Keratinocyte (primary cell): ENCODE data around the gene FDXR. TPM values are rescaled to one million over a fixed set of nuclear protein-coding genes. Genes with fewer than 3 reads are reported as not detected.

ENCODE experiments used
- DNase-seq: peaks from one replicate; pipeline ENCODE4 v3.0.0-alpha.2; 2011; ENCODE audit warnings: low read depth, missing footprints, low spot score
- FAIRE-seq: peaks from 2 replicates; lab custom pipeline; 2011; peaks lifted over from hg19 to GRCh38; lab: Jason Lieb, UNC
- H2AFZ ChIP-seq: 2 replicates; pipeline ENCODE4 v1.6.0; 2012; ENCODE audit warnings: low read length, control low read depth, inconsistent platforms; ENCODE audit not compliant: control insufficient read depth
- H3K27ac ChIP-seq: 2 replicates; pipeline ENCODE4 v1.5.1; 2011; ENCODE audit warnings: low read length; ENCODE audit not compliant: control insufficient read depth, insufficient read depth
- H3K27me3 ChIP-seq: 3 replicates; pipeline ENCODE4 v1.6.0; 2011; ENCODE audit warnings: low read length; ENCODE audit not compliant: control insufficient read depth, insufficient read depth; ENCODE audit errors: extremely low read depth
- H3K36me3 ChIP-seq, 2 experiments: 2 replicates in 1 of 2; 3 replicates in 1 of 2; pipeline ENCODE4 v1.5.1; 2011; ENCODE audit warnings: low read length in 2 of 2, mild to moderate bottlenecking in 1 of 2; ENCODE audit not compliant: control insufficient read depth in 2 of 2, insufficient read depth in 2 of 2; ENCODE audit errors: extremely low read depth in 1 of 2
- H3K4me1 ChIP-seq: 3 replicates; pipeline ENCODE4 v1.5.1; 2011; ENCODE audit warnings: low read length; ENCODE audit not compliant: control insufficient read depth, insufficient read depth; ENCODE audit errors: extremely low read depth
- H3K4me2 ChIP-seq: 3 replicates; pipeline ENCODE4 v1.6.0; 2011; ENCODE audit warnings: low read depth, low read length; ENCODE audit not compliant: control insufficient read depth, insufficient read depth; ENCODE audit errors: extremely low read depth
- H3K4me3 ChIP-seq, 3 experiments: fragments of 200-600 bp in 1 of 3; sonication (generic) in 1 of 3; 2 replicates in 2 of 3; 3 replicates in 1 of 3; pipeline ENCODE4 v1.5.1; 2011 to 2016; ENCODE audit warnings: low read length in 3 of 3, mild to moderate bottlenecking in 3 of 3, control low read depth in 2 of 3, inconsistent platforms in 1 of 3, low read depth in 1 of 3, mixed read lengths in 1 of 3, mixed run types in 1 of 3, moderate library complexity in 1 of 3; ENCODE audit not compliant: control insufficient read depth in 2 of 3, insufficient read depth in 2 of 3; ENCODE audit errors: extremely low read depth in 1 of 3
- H3K79me2 ChIP-seq: 2 replicates; pipeline ENCODE4 v1.6.0; 2012; ENCODE audit warnings: low read length; ENCODE audit not compliant: control insufficient read depth, insufficient read depth
- H3K9ac ChIP-seq: 3 replicates; pipeline ENCODE4 v1.6.0; 2011; ENCODE audit warnings: low read length; ENCODE audit not compliant: control insufficient read depth, insufficient read depth; ENCODE audit errors: extremely low read depth
- H3K9me1 ChIP-seq: 3 replicates; pipeline ENCODE4 v1.6.0; 2011; ENCODE audit warnings: low read length; ENCODE audit not compliant: control insufficient read depth, insufficient read depth; ENCODE audit errors: extremely low read depth
- H3K9me3 ChIP-seq: 2 replicates; pipeline ENCODE4 v1.5.1; 2012; ENCODE audit warnings: low read depth, low read length; ENCODE audit not compliant: control insufficient read depth
- H4K20me1 ChIP-seq: 3 replicates; pipeline ENCODE4 v1.6.0; 2011; ENCODE audit warnings: low read length; ENCODE audit not compliant: control insufficient read depth, insufficient read depth; ENCODE audit errors: extremely low read depth
- CTCF ChIP-seq, 3 experiments: IDR thresholded peaks in 1 of 3; conservative IDR thresholded peaks in 1 of 3; optimal IDR thresholded peaks in 1 of 3; 2 replicates in 2 of 3; 3 replicates in 1 of 3; pipeline versions ENCODE3 to v1.5.1; 2011; ENCODE audit warnings: low read length in 3 of 3, mild to moderate bottlenecking in 3 of 3, moderate library complexity in 2 of 3, control low read depth in 1 of 3, inconsistent platforms in 1 of 3; ENCODE audit not compliant: insufficient read depth in 2 of 3; ENCODE audit errors: extremely low read depth in 1 of 3
- EZH2 ChIP-seq: IDR thresholded peaks from one replicate; pipeline ENCODE4 v1.6.1; 2012; ENCODE audit warnings: inconsistent platforms, mild to moderate bottlenecking, low read length, moderate library complexity
- dilution Hi-C: fragments of 300-500 bp; cut with MboI; formaldehyde crosslinking; loops from one replicate; pipeline ENCODE4 v1.7.0; 2020; ENCODE audit warnings: low sequenced_read_pairs; ENCODE audit not compliant: extremely low pct_ligation_motif_present
- polyA plus RNA-seq, 5 experiments: library from polyadenylated mRNA; depleted of rRNA in 3 of 5; stranded (reverse) in 3 of 5; stranded (forward) in 1 of 5; unstranded in 1 of 5; fragments of >200 nt; gene quantifications; 1 replicate in 1 of 5; 2 replicates in 3 of 5; 3 replicates in 1 of 5; pipeline versions ENCODE4 v1.2.1 to v1.2.3, GENCODE V29; 2011 to 2012; ENCODE audit warnings: missing spikeins in 2 of 5, low read depth in 1 of 5, low replicate concordance in 1 of 5

Gene FDXR
- polyA plus RNA-seq, 1 donor (not counting 4 experiments of a cell fraction or from before 2014, with no cell fraction given), result 12.0 TPM

- no peaks in the 10 kb centered on the region for H3K79me2 ChIP-seq
- no peak overlapping the region for H3K4me2 ChIP-seq
- H3K4me3 ChIP-seq, result no peak overlapping the region
- DNase-seq (no peak), FAIRE-seq (no peak)
- no peaks in the 10 kb centered on the region for H3K9me3 ChIP-seq
- H3K9me1 ChIP-seq, result no peaks in the 10 kb centered on the region
- H3K4me1 ChIP-seq, result no peaks in the 10 kb centered on the region
- TF ChIP-seq CTCF (optimal IDR thresholded peaks at IDR 0.05 in 1 of 3, IDR thresholded peaks at IDR 0.05 in 1 of 3, conservative IDR thresholded peaks at IDR 0.05 in 1 of 3; ENCODE audit: extremely low read depth in 1 of 3, insufficient read depth in 2 of 3, low read length in 3 of 3), result no peak
- TF ChIP-seq EZH2, result no peak
- H4K20me1 ChIP-seq, result no peaks in the 10 kb centered on the region
- no peak overlapping the region for H2AFZ ChIP-seq
- H3K27me3 ChIP-seq, result peaks cover 55% of the 10 kb centered on the region
- dilution Hi-C loops, result no loop called here
- no peak overlapping the region for H3K27ac ChIP-seq
- H3K36me3 ChIP-seq, result no peaks in the 10 kb centered on the region
- no peak overlapping the region for H3K9ac ChIP-seq
Measured at GRCh38 chr17:74850914-74851313, 21.9 kb downstream of the FDXR start.

DNA sequence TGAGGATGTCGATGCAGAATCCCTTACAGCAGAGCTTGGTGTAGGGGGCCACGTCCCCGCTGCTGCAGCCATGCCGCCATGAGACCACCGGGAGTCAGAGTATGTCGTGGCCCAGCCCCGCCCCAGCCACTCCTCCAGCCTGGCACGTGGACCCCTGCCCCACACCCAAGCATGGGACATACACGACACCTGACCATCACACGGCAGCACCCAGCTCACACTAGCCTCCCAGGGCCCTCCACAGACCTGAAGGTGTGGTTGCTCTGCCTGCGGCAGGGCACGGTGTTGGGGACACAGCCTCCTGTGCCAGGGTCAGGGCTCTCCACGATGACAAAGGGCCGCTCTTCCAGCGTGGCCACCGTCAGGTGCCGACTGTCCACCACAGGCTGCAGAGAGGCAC lies 22.5 kb downstream of the FDXR start:
- H3K9me3 ChIP-seq, result no peaks in the 10 kb centered on the region
- H3K4me3 ChIP-seq, result no peak overlapping the region
- H3K4me1 ChIP-seq, result no peaks in the 10 kb centered on the region
- FAIRE-seq (no peak), DNase-seq (no peak)
- TF ChIP-seq CTCF (optimal IDR thresholded peaks at IDR 0.05 in 1 of 3, IDR thresholded peaks at IDR 0.05 in 1 of 3, conservative IDR thresholded peaks at IDR 0.05 in 1 of 3; ENCODE audit: extremely low read depth in 1 of 3, insufficient read depth in 2 of 3, low read length in 3 of 3) (no peak), EZH2 (no peak)
- H3K27ac ChIP-seq, result no peak overlapping the region
- H3K79me2 ChIP-seq, result no peaks in the 10 kb centered on the region
- H3K4me2 ChIP-seq, result no peak overlapping the region
- dilution Hi-C loops, result no loop called here
- H3K9me1 ChIP-seq, result no peaks in the 10 kb centered on the region
- H3K27me3 ChIP-seq, result peaks cover 50% of the 10 kb centered on the region
- no peaks in the 10 kb centered on the region for H3K36me3 ChIP-seq
- H4K20me1 ChIP-seq, result no peaks in the 10 kb centered on the region
- no peak overlapping the region for H3K9ac ChIP-seq
- no peak overlapping the region for H2AFZ ChIP-seq
